ENCODE measurements around the gene ITGA7.

- no peak for TF ChIP-seq YY1 (IDR thresholded peaks at IDR 0.05; ENCODE audit: low read depth, low read length)
- TF ChIP-seq SAP30 (IDR thresholded peaks at IDR 0.05; ENCODE audit: insufficient read depth, insufficient replicate concordance, low read length): no peak
- no peak for TF ChIP-seq CTCF (IDR thresholded peaks at IDR 0.05; ENCODE audit: control extremely low read depth in 1 of 3, insufficient read depth in 1 of 3, low read depth in 1 of 3, low read length in 3 of 3)
- no peak for TF ChIP-seq POLR2A (IDR thresholded peaks at IDR 0.05; ENCODE audit: control extremely low read depth in 1 of 2, low read depth in 2 of 2, low read length in 2 of 2)
- TF ChIP-seq BACH1 (IDR thresholded peaks at IDR 0.05; ENCODE audit: low read length): no peak
- no peak for TF ChIP-seq KDM1A (IDR thresholded peaks at IDR 0.05; ENCODE audit: borderline replicate concordance, low read length)
- TF ChIP-seq EZH2 (IDR thresholded peaks at IDR 0.05; ENCODE audit: low read depth, low read length, severe bottlenecking): no peak
- no peak for TF ChIP-seq POLR2AphosphoS5 (IDR thresholded peaks at IDR 0.05; ENCODE audit: low read depth, low read length)
- no peak for TF ChIP-seq RAD21 (IDR thresholded peaks at IDR 0.05 in 1 of 2, conservative IDR thresholded peaks at IDR 0.05 in 1 of 2; ENCODE audit: low read depth in 2 of 2, low read length in 2 of 2)
- TF ChIP-seq TCF12 (IDR thresholded peaks at IDR 0.05; ENCODE audit: low read depth, low read length): no peak
- no peak for TF ChIP-seq TAF1 (IDR thresholded peaks at IDR 0.05; ENCODE audit: low read depth, low read length)
Observed at GRCh38 chr12:55636116-55636655, 71.5 kb downstream of the ITGA7 start.
